ENCODE measurements around the gene COA1.
"Not testable (repeated sequence)": the region's sequence is repeated elsewhere in the genome, so short reads cannot be mapped to it uniquely, and the experiment has no call there.

COA1 gene

GRCh38 chr7:43758822-43759683 lies 29.7 kb upstream of the COA1 start:
- peak overlapping the region; percentile 63 for H3K4me3 ChIP-seq (ENCODE audit: low read depth, low read length)

DNA sequence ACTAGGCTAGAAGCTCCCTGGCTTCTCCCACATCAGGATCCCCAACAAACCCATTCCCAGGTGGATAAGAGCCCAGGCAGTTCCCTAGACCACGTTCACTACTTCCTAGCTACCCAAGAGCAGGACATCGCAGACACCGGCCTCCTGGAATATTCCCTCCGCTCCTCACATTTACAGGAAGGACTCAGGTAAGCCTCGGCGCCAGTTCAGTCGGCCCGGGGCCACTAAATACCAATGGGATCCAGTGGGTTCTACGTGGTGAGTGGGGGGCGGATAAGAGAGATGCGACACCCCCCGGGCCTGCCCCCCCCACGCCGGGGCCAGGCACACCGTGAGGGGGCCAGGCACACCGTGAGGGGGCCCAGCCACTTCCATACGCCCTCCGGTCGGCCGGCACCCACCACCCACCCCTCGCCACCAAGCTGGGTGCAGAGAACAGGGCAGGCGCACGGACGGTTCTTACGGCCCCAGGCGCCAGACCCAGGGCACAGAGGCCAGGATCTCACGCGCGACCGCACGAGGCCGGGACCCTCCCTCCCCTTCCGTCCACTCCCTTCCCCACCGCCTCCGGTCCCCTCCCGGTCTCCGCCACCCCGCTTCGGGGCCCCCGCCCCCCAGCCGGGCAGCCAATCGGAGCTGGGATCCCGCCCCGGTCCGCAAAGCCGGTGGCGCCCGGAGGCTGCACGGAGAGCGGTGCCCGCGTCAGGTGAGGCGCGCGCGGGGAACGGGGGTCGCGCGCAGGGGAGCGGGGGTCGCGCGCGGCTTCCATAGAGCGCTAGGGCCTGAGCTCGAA lies 28.9 kb upstream of the COA1 start, which contains the start of gene BLVRA:
BLVRA (plus strand) TSS at position 652 of the 793 bp plus-strand sequence. CDS start 12,479 bp downstream, outside the sequence.
- peak within 1 kb of the TSS; percentile 63 for H3K4me3 ChIP-seq (ENCODE audit: low read depth, low read length)

DNA sequence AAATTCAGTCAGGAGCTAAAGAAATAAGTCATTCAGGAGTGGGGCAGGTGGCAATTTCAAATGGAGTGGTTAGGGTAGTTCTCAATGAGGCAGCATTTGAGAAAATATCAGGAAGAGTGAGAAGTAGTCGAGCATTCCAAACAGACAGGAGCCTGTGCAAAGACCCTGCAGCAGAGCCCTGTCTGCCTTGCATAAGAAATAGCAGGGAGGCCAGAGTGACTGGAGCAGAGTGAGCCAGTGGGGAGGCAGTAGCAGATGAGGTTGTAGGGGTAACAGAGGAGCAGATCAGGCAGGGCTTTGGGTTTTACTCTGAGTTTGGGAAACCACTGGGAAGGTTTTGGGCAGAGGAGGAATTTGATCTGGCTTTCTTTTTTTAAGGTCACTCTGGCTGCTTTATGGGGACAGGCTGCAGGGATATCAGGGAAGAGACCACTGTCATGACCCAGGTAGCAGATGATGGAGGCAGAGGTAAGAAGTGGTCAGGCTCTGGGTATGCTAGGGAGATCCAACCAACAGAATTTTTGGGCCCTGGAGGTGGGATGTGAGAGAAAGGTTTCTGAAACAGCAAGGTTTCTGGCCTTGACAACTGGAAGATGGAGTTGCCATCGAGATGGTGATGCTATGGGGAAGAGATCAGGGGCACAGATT lies 27.9 kb upstream of the COA1 start:
- H3K4me3 ChIP-seq (ENCODE audit: low read depth, low read length) = no peak overlapping the region

GRCh38 chr7:43756368-43757072 lies 27.2 kb upstream of the COA1 start:
- no peak overlapping the region for H3K4me3 ChIP-seq (ENCODE audit: low read depth, low read length)

- H3K4me3 ChIP-seq (ENCODE audit: low read depth, low read length) = no peak overlapping the region
Measured at GRCh38 chr7:43754596-43754995, 25.3 kb upstream of the COA1 start.

DNA sequence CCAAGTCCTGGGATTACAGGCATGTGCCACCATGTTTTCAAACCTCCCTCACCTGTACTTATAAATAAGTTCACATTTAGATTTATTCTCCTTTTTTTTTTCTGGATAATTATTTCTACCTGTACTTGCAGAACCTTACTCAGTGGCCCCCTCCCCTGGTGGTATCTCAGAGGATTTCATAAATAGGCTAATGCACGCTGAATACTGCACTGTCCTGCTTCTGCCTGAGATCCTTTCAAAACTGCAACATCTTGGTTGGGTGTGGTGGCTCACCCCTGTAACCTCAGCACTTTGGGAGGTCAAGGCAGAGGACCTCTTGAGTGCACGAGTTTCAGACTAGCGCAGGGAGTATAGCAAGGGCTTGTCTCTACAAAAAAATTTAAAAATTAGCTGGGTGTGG lies 24.5 kb upstream of the COA1 start:
- H3K4me3 ChIP-seq (ENCODE audit: low read depth, low read length) = no peak overlapping the region

DNA sequence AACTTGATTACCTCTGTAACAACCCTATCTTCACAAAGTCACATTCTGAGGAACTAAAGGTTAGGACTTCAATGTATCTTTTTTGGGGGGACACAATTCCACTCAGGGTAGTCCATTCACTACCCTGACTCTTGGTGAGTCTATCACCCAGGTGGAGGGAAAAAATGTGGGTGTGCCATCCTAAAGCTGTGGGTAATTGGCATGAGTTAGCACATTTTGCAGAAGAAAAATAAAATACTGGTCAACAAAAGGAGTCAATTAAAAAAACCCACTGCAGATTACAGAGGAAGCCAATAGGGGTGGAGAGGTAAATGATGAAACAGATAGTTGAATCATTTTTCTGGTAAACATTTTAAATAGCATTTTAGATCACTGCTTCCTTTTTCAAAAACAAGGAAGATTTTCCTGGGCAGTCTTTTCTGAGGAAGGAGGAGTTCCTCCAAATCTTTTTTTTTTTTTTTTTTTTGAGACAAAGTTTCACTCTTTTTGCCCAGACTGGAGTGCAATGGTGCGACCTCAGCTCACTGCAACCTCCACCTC lies 24.0 kb upstream of the COA1 start:
- no peak overlapping the region for H3K4me3 ChIP-seq (ENCODE audit: low read depth, low read length)

DNA sequence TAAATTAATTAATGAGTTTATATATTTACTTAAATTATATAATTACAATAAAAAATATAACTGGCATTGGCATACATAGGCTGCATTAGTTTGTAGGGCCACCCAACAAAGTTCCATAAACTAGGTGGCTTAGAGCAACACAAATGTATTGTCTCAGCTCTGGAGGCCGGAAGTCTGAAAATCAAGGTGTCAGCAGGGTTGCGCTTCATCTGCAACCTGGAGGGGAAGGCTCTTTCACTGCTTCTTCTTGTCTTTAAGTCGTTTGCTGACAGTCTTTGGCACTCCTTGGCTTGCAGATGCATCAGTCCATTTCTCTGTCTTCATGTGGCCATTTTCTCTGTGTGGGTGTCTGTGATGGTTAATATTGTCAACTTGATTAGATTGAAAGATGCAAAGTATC lies 23.1 kb upstream of the COA1 start:
- no peak overlapping the region for H3K4me3 ChIP-seq (ENCODE audit: low read depth, low read length)

- no peak overlapping the region for H3K4me3 ChIP-seq (ENCODE audit: low read depth, low read length)
Measured at GRCh38 chr7:43750016-43750887, 20.9 kb upstream of the COA1 start.

- no peak overlapping the region for H3K4me3 ChIP-seq (ENCODE audit: low read depth, low read length)
Measured at GRCh38 chr7:43749383-43749940, 20.1 kb upstream of the COA1 start.

DNA sequence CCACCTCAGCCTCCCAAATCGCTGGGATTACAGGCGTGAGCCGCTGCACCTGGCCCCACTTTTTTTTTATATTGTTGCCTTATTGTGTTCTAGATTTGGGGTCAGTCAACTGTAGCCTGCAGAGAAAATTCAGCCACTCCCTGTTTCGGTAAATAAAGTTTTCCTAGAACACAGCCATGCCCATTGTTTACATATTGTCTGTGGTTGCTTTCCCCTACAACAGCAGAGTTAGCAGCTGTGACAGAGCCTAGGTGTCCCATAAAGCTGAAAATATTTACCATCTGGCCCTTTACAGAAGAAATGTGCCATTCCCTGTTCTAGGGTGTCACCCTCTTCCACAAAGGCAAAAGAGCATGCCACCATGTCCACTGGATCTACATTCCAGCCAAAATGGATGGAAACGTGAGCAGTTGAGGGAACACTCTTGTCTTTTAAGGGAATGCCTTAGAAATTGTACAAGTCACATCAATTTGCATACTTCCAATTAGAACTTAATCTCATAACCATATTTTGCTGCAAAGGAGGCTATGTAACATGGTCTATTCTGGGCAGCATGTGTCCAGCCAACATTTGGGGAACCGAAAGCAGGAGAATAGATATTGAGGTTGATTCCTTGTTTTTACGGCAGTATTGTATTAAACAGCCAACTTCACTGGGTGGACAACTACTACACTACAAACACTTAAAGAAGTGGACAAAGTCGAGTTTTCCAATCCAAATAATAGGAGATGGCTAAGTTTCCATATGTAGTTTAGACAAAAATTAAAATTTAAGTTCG lies 18.2 kb upstream of the COA1 start:
- no peak overlapping the region for H3K4me3 ChIP-seq (ENCODE audit: low read depth, low read length)

GRCh38 chr7:43742692-43743091 lies 13.4 kb upstream of the COA1 start:
- H3K4me3 ChIP-seq (ENCODE audit: low read depth, low read length) = no peak overlapping the region

- H3K4me3 ChIP-seq (ENCODE audit: low read depth, low read length) = no peak overlapping the region
Measured at GRCh38 chr7:43737467-43738127, 8.3 kb upstream of the COA1 start.

GRCh38 chr7:43735802-43736603 lies 6.7 kb upstream of the COA1 start:
- no peak overlapping the region for H3K4me3 ChIP-seq (ENCODE audit: low read depth, low read length)

DNA sequence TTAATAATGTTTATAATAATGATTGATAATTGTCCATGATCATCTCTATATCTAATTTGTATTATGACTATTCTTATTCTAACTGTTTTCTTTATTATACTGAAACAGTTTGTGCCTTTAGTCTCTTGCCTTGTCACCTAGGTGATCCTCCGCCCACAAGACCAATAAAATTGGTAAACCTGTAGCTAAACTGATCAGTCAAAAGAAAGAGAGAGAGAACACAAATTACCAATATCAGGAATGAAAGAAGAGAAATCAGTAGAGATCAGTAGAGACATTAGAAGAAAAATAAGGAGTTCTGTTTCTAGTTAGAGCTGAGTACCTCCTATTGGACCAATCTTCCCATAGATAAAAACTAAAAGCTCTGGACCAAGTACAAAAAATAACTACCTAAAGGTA lies 6.1 kb upstream of the COA1 start:
- no peak overlapping the region for H3K4me3 ChIP-seq (ENCODE audit: low read depth, low read length)

DNA sequence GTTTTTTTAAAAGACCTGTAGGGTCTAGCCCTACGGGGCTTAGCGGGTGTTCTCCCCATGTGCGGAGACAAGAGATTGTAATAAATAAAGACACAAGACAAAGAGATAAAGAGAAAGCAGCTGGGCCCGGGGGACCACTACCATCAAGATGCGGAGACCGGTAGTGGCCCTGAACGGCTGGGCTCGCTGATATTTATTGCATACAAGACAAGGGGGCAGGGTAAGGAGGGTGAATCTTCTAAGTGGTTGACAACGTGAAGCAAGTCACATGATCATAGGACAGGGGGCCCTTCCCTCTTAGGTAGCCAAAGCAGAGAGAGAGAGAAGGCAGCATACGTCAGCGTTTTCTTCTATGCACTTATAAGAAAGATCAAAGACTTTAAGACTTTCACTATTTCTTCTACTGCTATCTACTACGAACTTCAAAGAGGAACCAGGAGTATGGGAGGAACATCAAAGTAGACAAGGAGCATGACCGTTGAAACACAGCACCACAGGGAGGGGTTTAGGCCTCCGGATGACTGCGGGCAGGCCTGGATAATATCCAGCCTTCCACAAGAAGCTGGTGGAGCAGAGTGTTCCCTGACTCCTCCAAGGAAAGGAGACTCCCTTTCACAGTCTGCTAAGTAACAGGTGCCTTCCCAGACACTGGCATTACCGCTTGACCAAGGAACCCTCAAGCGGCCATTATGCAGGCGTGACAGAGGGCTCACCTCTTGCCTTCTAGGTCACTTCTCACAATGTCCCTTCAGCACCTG lies 5.4 kb upstream of the COA1 start:
- H3K4me3 ChIP-seq (ENCODE audit: low read depth, low read length) = not testable (repeated sequence)

- H3K4me3 ChIP-seq (ENCODE audit: low read depth, low read length) = not testable (repeated sequence)
Measured at GRCh38 chr7:43731494-43731893, 2.2 kb upstream of the COA1 start.
